ENCODE measurements around the gene RFWD3.

The RFWD3 gene

GRCh38 chr16:74635303-74635702 lies 31.4 kb downstream of the RFWD3 start:
- no peak overlapping the region for H3K4me3 ChIP-seq (ENCODE audit: low read length)
- no peak for DNase-seq (ENCODE audit: low read depth)
- TF ChIP-seq CTCF (conservative IDR thresholded peaks at IDR 0.05; ENCODE audit: low read depth, low read length), result no peak

GRCh38 chr16:74633686-74634085 lies 33.0 kb downstream of the RFWD3 start:
- TF ChIP-seq CTCF (conservative IDR thresholded peaks at IDR 0.05; ENCODE audit: low read depth, low read length), result no peak
- DNase-seq (ENCODE audit: low read depth), result no peak
- H3K4me3 ChIP-seq (ENCODE audit: low read length), result no peak overlapping the region

GRCh38 chr16:74627506-74628220 lies 39.0 kb downstream of the RFWD3 start:
- no peak for TF ChIP-seq CTCF (conservative IDR thresholded peaks at IDR 0.05; ENCODE audit: low read depth, low read length)
- no peak overlapping the region for H3K4me3 ChIP-seq (ENCODE audit: low read length)
- DNase-seq (ENCODE audit: low read depth), result no peak

- no peak for DNase-seq (ENCODE audit: low read depth)
- no peak overlapping the region for H3K4me3 ChIP-seq (ENCODE audit: low read length)
- no peak for TF ChIP-seq CTCF (conservative IDR thresholded peaks at IDR 0.05; ENCODE audit: low read depth, low read length)
Measured at GRCh38 chr16:74626741-74627416, 39.8 kb downstream of the RFWD3 start.

GRCh38 chr16:74625500-74626350 lies 41.0 kb downstream of the RFWD3 start:
- no peak overlapping the region for H3K4me3 ChIP-seq (ENCODE audit: low read length)
- no peak for DNase-seq (ENCODE audit: low read depth)
- TF ChIP-seq CTCF (conservative IDR thresholded peaks at IDR 0.05; ENCODE audit: low read depth, low read length), result no peak

- no peak overlapping the region for H3K4me3 ChIP-seq (ENCODE audit: low read length)
- no peak for TF ChIP-seq CTCF (conservative IDR thresholded peaks at IDR 0.05; ENCODE audit: low read depth, low read length)
- DNase-seq (ENCODE audit: low read depth), result no peak
Measured at GRCh38 chr16:74623839-74624235, 42.8 kb downstream of the RFWD3 start.

All from retinal pigment epithelial cell (primary cell).